ENCODE data around the gene ABTB2. TPM values are rescaled to one million over a fixed set of nuclear protein-coding genes. Genes with fewer than 3 reads are reported as not detected.

ABTB2 gene
- total RNA-seq, 1 donor from 2014 or later: 3.1 TPM

DNA sequence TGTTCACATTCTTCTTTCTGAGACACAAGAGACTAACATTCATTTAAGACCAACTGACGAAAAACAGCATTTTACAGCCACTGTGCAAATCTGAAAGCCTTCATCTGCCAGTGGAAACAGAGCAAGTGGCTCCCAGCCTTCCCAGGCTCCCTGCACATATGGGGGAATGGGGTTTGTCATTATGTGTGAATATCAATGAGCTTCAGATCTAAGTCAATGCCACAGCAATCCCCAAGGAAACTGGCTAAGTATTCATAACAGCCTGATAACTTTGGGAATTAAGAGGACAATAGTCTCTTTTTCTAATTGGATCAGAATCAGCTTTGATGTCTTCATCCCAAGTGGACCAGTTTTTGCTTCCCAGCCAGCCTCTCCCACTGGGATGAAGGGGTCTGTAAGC lies 66.9 kb downstream of the ABTB2 start:
- H3K27me3 Mint-ChIP-seq (ENCODE audit: low read depth): no peaks in the 10 kb centered on the region
- H3K9me3 Mint-ChIP-seq: no peaks in the 10 kb centered on the region
- TF ChIP-seq, protein P1, sequence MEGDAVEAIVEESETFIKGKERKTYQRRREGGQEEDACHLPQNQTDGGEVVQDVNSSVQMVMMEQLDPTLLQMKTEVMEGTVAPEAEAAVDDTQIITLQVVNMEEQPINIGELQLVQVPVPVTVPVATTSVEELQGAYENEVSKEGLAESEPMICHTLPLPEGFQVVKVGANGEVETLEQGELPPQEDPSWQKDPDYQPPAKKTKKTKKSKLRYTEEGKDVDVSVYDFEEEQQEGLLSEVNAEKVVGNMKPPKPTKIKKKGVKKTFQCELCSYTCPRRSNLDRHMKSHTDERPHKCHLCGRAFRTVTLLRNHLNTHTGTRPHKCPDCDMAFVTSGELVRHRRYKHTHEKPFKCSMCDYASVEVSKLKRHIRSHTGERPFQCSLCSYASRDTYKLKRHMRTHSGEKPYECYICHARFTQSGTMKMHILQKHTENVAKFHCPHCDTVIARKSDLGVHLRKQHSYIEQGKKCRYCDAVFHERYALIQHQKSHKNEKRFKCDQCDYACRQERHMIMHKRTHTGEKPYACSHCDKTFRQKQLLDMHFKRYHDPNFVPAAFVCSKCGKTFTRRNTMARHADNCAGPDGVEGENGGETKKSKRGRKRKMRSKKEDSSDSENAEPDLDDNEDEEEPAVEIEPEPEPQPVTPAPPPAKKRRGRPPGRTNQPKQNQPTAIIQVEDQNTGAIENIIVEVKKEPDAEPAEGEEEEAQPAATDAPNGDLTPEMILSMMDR (IDR thresholded peaks at IDR 0.05; ENCODE audit: unreplicated experiment): no peak
- no peak overlapping the region for H3K4me3 Mint-ChIP-seq
- H3K36me3 Mint-ChIP-seq: no peaks in the 10 kb centered on the region
- no peak overlapping the region for H3K27ac Mint-ChIP-seq
- peaks cover 3% of the 10 kb centered on the region for H3K4me1 Mint-ChIP-seq
- no peak for DNase-seq (ENCODE audit: low spot score in 2 of 2, unreplicated experiment in 2 of 2)

DNA sequence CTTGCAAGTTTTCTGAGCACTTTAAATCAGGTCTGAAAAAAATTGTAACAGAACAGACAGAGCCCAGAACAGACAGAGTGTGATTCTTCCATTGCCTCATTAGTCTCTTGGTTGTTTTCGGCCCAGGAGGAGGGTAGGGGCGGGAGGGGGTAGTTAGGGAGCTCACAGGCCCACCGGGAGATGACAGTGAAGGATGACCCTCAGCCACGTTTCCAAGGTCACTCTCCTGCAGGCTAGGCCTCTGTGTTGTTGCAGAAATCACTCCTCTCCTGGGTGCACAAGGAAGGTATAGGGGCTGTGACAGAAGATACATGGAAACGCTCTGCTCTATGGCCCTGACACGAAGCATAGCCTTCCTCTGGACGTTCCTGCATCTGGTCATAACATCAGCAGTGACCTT lies 69.3 kb downstream of the ABTB2 start:
- TF ChIP-seq, protein P1 (IDR thresholded peaks at IDR 0.05; ENCODE audit: unreplicated experiment): no peak
- Mint-ChIP-seq H3K27me3 (ENCODE audit: low read depth) (no peaks in the 10 kb centered on the region), H3K27ac (no peak overlapping the region), H3K36me3 (no peaks in the 10 kb centered on the region), H3K9me3 (no peaks in the 10 kb centered on the region), H3K4me3 (no peak overlapping the region), H3K4me1 (peaks cover 5% of the 10 kb centered on the region)
- DNase-seq (ENCODE audit: low spot score in 2 of 2, unreplicated experiment in 2 of 2): no peak

DNA sequence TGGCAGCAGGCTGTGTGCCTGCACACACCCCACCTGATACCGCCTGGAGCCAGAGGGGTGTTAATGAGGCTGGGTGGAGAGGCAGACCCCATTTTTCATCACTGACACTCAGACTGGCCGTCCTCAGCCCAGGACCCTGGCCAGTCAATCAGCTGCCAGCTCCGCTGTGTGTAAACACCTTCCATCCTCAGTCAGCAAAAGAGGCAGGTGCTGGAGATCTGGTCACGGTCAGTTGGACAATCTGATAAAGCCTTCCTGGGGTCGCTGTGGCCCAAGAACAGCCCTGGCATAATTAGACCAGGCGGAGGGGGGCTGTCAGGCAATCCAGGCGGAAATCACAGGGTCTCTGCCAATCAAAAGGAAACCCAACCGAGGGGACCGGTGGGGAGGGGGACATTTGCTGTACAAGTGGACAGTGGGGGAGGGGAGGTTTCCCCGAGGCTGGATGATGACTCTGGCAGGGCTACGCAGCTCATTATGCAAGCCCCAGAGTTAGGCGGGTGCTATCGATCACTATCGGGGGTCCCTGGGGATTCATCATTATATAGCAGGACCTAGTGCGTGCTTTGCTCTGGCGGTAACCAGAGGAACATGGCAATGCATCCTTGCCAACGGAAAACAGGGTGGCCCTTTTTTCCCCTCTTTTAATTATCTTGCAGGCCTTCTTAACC lies 72.9 kb downstream of the ABTB2 start:
- Mint-ChIP-seq H3K9me3 (no peaks in the 10 kb centered on the region), H3K27me3 (ENCODE audit: low read depth) (no peaks in the 10 kb centered on the region), H3K36me3 (no peaks in the 10 kb centered on the region), H3K4me3 (no peak overlapping the region), H3K4me1 (peaks cover 5% of the 10 kb centered on the region), H3K27ac (no peak overlapping the region)
- DNase-seq (ENCODE audit: low spot score in 2 of 2, unreplicated experiment in 2 of 2): no peak
- TF ChIP-seq, protein P1 (IDR thresholded peaks at IDR 0.05; ENCODE audit: unreplicated experiment): no peak

DNA sequence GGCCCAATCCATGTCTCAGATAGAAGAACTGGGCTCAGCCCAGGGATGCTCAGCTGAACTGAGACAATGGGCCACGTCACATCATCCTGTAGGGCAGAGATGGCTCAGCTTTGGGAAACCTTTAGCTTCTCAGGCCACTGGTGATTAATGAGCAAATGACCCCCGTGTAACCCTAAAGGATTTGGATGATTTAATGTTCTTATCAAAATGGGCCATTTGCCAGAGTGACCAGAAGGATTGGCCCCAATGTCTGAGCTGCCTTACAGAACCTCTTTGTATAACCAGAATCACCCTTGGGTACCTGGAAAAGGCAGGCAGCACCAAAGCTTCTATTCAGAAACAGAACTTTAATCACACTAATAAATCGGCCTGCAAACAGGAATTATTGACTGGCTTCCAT lies 73.7 kb downstream of the ABTB2 start:
- no peaks in the 10 kb centered on the region for H3K27me3 Mint-ChIP-seq (ENCODE audit: low read depth)
- H3K36me3 Mint-ChIP-seq: no peaks in the 10 kb centered on the region
- H3K4me1 Mint-ChIP-seq: peaks cover 5% of the 10 kb centered on the region
- H3K27ac Mint-ChIP-seq: no peak overlapping the region
- no peaks in the 10 kb centered on the region for H3K9me3 Mint-ChIP-seq
- H3K4me3 Mint-ChIP-seq: no peak overlapping the region
- TF ChIP-seq, protein P1 (IDR thresholded peaks at IDR 0.05; ENCODE audit: unreplicated experiment): no peak
- DNase-seq (ENCODE audit: low spot score in 2 of 2, unreplicated experiment in 2 of 2): no peak

DNA sequence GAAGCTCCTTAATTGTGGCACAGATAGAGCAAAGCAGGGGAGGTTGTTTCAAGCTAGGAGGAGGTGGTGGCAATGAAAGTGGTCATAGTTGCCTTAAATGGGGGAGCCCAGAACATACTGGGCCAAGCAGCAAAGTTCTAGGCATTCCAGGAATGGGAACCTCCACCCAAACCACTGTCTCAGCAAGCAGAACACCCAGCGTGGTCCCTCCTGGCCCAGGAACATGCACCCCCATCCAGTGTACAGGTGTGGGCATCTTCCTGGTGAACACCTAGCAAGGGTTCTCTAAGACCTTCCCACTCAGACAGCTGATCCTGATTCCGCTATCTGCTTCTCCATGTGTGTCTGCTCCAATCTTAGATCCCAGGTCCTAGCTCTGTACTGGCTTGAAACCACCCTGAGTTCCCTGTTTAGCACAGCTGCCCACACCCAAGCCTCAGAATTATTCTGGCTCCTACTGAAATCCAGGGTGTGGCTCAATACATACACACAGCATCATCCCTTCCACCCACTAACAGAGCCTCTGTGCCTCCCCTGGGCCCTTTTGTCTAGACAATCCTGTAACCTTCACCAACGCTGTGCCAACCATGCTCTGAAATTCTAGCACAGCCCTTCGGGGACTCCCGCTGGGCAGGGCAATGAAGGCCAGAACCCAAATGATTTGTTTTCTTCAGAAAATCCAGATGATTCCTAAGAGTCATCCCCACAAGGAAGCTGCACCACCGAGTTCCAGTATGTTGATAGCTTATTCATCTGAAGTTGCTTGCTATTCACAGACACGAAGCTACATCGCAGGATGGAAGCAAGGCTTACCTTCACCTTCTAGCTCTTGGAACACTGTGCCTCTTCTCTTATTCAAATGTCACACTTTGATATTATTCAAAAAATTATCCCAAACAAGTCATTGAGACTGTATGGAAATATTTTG lies 76.6 kb downstream of the ABTB2 start:
- TF ChIP-seq, protein P1 (IDR thresholded peaks at IDR 0.05; ENCODE audit: unreplicated experiment): no peak
- no peak overlapping the region for H3K4me3 Mint-ChIP-seq

More for the DNA sequence above, 76.6 kb downstream of the ABTB2 start:
- H3K27ac Mint-ChIP-seq: no peak overlapping the region
- peaks cover 4% of the 10 kb centered on the region for H3K4me1 Mint-ChIP-seq
- DNase-seq (ENCODE audit: low spot score in 2 of 2, unreplicated experiment in 2 of 2): no peak
- H3K27me3 Mint-ChIP-seq (ENCODE audit: low read depth): no peaks in the 10 kb centered on the region
- no peaks in the 10 kb centered on the region for H3K9me3 Mint-ChIP-seq
- no peaks in the 10 kb centered on the region for H3K36me3 Mint-ChIP-seq
